MM.1S (cell line): ENCODE data around the gene LDLRAD3.

ENCODE experiments used
- DNase-seq: peaks from one replicate; pipeline ENCODE4 v3.0.0-alpha.2; 2015
- H2AFZ ChIP-seq: fragments of 300-600 bp; sonication (generic); 2 replicates; pipeline ENCODE4 v1.6.0; 2016; ENCODE audit warnings: antibody characterized with exemption, low read length
- H3F3A ChIP-seq: fragments of 300-600 bp; sonication (generic); 2 replicates; pipeline ENCODE4 v1.6.1; 2016; ENCODE audit warnings: mild to moderate bottlenecking, antibody characterized with exemption, low read length, moderate library complexity, mixed read lengths; ENCODE audit not compliant: insufficient read depth
- H3K27ac ChIP-seq: fragments of 300-600 bp; sonication (generic); 2 replicates; pipeline ENCODE4 v1.5.1; 2016; ENCODE audit warnings: mild to moderate bottlenecking, low read length
- H3K27me3 ChIP-seq: fragments of 300-600 bp; sonication (generic); replicated peaks from 2 replicates; pipeline ENCODE4 v1.6.0; 2016; ENCODE audit warnings: low read length; ENCODE audit not compliant: insufficient read depth
- H3K36me3 ChIP-seq: fragments of 300-600 bp; sonication (generic); replicated peaks from 2 replicates; pipeline ENCODE4 v1.6.1; 2016; ENCODE audit warnings: mild to moderate bottlenecking, low read length, mixed read lengths; ENCODE audit not compliant: insufficient read depth
- H3K4me1 ChIP-seq: fragments of 300-600 bp; sonication (generic); 2 replicates; pipeline ENCODE4 v1.6.1; 2016; ENCODE audit warnings: low read length, mixed read lengths
- H3K4me2 ChIP-seq: fragments of 300-600 bp; sonication (generic); 2 replicates; pipeline ENCODE4 v1.6.0; 2016; ENCODE audit warnings: low read depth, low read length
- H3K4me3 ChIP-seq: fragments of 300-600 bp; sonication (generic); 2 replicates; pipeline ENCODE4 v1.5.1; 2016; ENCODE audit warnings: low read length, mixed read lengths
- H3K79me2 ChIP-seq: fragments of 300-600 bp; sonication (generic); 2 replicates; pipeline ENCODE4 v1.6.1; 2016; ENCODE audit warnings: mixed run types, low read length, mixed read lengths
- H3K9ac ChIP-seq: fragments of 300-600 bp; sonication (generic); 2 replicates; pipeline ENCODE4 v1.6.1; 2016; ENCODE audit warnings: low read length, mixed read lengths
- H3K9me2 ChIP-seq: fragments of 300-600 bp; sonication (generic); replicated peaks from 2 replicates; pipeline ENCODE4 v1.6.1; 2016; ENCODE audit warnings: mild to moderate bottlenecking, low read length, mixed read lengths; ENCODE audit not compliant: insufficient read depth
- H3K9me3 ChIP-seq: fragments of 300-600 bp; sonication (generic); replicated peaks from 2 replicates; pipeline ENCODE4 v1.6.1; 2016; ENCODE audit warnings: mild to moderate bottlenecking, low read length, mixed read lengths; ENCODE audit not compliant: insufficient read depth
- H4K20me1 ChIP-seq: fragments of 300-600 bp; sonication (generic); 2 replicates; pipeline ENCODE4 v1.6.1; 2016; ENCODE audit warnings: mild to moderate bottlenecking, low read length, moderate library complexity, mixed read lengths; ENCODE audit not compliant: insufficient read depth
- CTCF ChIP-seq: fragments of 300-600 bp; sonication (generic); IDR thresholded peaks from 2 replicates; pipeline ENCODE4 v1.5.1; 2016; ENCODE audit warnings: antibody characterized with exemption, low read length, mixed read lengths
- EZH2 ChIP-seq: fragments of 300-600 bp; sonication (generic); optimal IDR thresholded peaks from 2 replicates; pipeline ENCODE3; 2017; ENCODE audit warnings: low read depth, mild to moderate bottlenecking, antibody characterized with exemption, low read length, mixed read lengths
- EZH2phosphoT487 ChIP-seq: fragments of 300-600 bp; sonication (generic); IDR thresholded peaks from 2 replicates; pipeline ENCODE4 v1.6.1; 2018; ENCODE audit warnings: antibody characterized with exemption, low read length

LDLRAD3 gene

DNA sequence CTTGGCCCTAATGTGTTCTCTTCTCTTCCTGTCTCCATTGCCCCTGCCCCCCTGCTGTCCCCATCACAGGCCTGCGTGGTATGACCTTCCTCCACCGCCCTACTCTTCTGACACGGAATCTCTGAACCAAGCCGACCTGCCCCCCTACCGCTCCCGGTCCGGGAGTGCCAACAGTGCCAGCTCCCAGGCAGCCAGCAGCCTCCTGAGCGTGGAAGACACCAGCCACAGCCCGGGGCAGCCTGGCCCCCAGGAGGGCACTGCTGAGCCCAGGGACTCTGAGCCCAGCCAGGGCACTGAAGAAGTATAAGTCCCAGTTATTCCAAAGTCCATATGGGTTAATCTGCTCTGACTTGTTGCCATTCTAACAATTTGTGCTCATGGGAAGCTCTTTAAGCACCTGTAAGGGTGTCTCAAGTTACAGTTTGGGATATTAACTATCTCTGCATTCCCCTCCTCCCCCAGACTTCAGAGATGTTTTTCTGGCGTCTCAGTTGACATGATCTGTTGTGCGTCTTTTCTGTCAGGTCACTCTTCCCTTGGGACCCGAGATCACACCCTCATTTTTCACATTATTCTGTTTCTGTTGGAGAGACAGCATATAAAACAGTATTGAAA is 285.3 kb downstream of the LDLRAD3 start:
- Histone ChIP-seq H3K4me1 (no peaks in the 10 kb centered on the region), H4K20me1 (no peaks in the 10 kb centered on the region), H3K9me3 (no peaks in the 10 kb centered on the region; the same call in 1 of the 2 replicates), H3F3A (no peaks in the 10 kb centered on the region), H3K4me2 (no peak overlapping the region), H3K9ac (no peak overlapping the region), H2AFZ (no peak overlapping the region), H3K36me3 (no peaks in the 10 kb centered on the region), H3K79me2 (no peaks in the 10 kb centered on the region), H3K27me3 (no peaks in the 10 kb centered on the region), H3K27ac (no peak overlapping the region), H3K4me3 (no peak overlapping the region), H3K9me2 (no peaks in the 10 kb centered on the region)
- DNase-seq = no peak
- TF ChIP-seq EZH2phosphoT487 (no peak), CTCF (no peak), EZH2 (no peak)

DNA sequence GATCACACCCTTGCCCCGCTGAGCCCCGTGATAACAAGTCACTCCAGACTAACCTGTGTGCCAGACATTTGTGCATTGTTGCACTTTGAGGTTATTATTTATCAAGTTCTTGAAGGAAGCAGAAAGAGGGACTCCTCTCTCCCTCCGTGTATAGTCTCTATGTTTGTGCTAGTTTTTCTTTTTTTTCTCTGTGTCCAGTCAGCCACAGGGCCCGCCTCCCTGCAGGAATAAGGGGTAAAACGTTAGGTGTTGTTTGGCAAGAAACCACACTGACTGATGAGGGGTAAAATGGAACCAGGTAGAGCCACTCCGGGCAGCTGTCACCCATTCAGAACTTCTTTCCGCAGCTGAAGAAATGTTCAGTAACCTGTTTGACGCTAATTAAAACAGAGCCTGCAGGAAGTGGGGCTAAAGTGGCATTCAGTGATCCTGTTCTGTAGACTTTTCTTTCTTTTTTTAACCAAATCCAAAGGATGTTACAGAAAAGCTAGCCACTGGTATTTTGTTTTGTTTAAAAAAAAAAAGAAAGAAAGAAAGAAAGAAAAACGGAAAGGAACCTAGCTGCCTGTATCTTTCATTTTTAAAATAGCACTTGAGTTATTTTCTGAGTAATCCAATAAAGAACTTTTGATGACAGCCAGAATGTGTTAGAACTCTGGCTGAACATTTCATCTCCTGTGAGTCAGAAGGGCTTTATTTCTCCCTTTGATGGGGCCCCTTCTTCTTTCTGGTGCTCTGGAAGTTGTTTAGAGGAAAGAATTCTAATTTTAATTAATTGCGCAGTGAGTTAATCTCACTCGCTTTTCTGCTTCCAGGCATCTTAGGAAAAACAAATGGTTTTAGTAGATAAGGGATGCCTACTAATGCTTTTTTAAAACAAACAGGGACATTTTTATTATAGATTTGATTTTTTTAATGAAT is 287.2 kb downstream of the LDLRAD3 start:
- Histone ChIP-seq H3K4me3 (no peak overlapping the region), H3K9me2 (no peaks in the 10 kb centered on the region), H3K79me2 (no peaks in the 10 kb centered on the region), H3K9ac (no peak overlapping the region), H3K4me1 (no peaks in the 10 kb centered on the region), H4K20me1 (no peaks in the 10 kb centered on the region), H3F3A (no peaks in the 10 kb centered on the region), H3K27me3 (no peaks in the 10 kb centered on the region), H3K4me2 (no peak overlapping the region), H3K9me3 (no peaks in the 10 kb centered on the region; the same call in 1 of the 2 replicates), H3K36me3 (no peaks in the 10 kb centered on the region), H2AFZ (no peak overlapping the region), H3K27ac (no peak overlapping the region)
- TF ChIP-seq EZH2phosphoT487 (no peak), CTCF (no peak), EZH2 (no peak)
- DNase-seq = no peak

- H3K4me1 ChIP-seq = no peaks in the 10 kb centered on the region
- no peak overlapping the region for H3K4me2 ChIP-seq
- no peaks in the 10 kb centered on the region for H4K20me1 ChIP-seq
- no peaks in the 10 kb centered on the region; the same call in 1 of the 2 replicates for H3K9me3 ChIP-seq
- H2AFZ ChIP-seq = no peak overlapping the region
- no peaks in the 10 kb centered on the region for H3K36me3 ChIP-seq
- H3K9me2 ChIP-seq = no peaks in the 10 kb centered on the region
- no peaks in the 10 kb centered on the region for H3F3A ChIP-seq
- H3K27ac ChIP-seq = no peak overlapping the region
- no peak overlapping the region for H3K4me3 ChIP-seq
- no peak overlapping the region for H3K9ac ChIP-seq
- H3K27me3 ChIP-seq = no peaks in the 10 kb centered on the region
- TF ChIP-seq EZH2phosphoT487 (no peak), CTCF (no peak), EZH2 (no peak)
- DNase-seq = no peak
- H3K79me2 ChIP-seq = no peaks in the 10 kb centered on the region
These were observed 289.3 kb downstream of the LDLRAD3 start for GRCh38 chr11:36233204-36233603.
